Lower lobe of right lung (tissue), 2 donors: Measurements from ENCODE around the gene GRM7. TPM values are rescaled to one million over a fixed set of nuclear protein-coding genes. Genes with fewer than 3 reads are reported as not detected.

Experiments used
- ATAC-seq, 2 donors: fragments of 200-7000 bp; cut with Tn5 transposase; one replicate each; pipeline ENCODE4 v1.9.1; 2020 to 2022; ENCODE audit warnings: mild to moderate bottlenecking in 2 of 2, moderate library complexity in 2 of 2
- DNase-seq: peaks from one replicate; pipeline ENCODE4 v3.0.0-alpha.2; 2020
- H3K27ac ChIP-seq: fragments of 200-600 bp; one replicate; pipeline ENCODE4 v1.8.0; 2022
- H3K27me3 ChIP-seq: fragments of 200-600 bp; one replicate; pipeline ENCODE4 v1.8.0; 2022; ENCODE audit warnings: low read depth
- H3K36me3 ChIP-seq: fragments of 200-600 bp; one replicate; pipeline ENCODE4 v1.8.0; 2022; ENCODE audit warnings: mild to moderate bottlenecking
- H3K4me1 ChIP-seq: fragments of 200-600 bp; one replicate; pipeline ENCODE4 v1.8.0; 2022
- H3K4me3 ChIP-seq: fragments of 200-600 bp; one replicate; pipeline ENCODE4 v1.8.0; 2022; ENCODE audit warnings: mild to moderate bottlenecking
- H3K9me3 ChIP-seq: fragments of 200-600 bp; one replicate; pipeline ENCODE4 v1.8.0; 2022
- intact Hi-C: fragments of 100-400 bp; cut with DNase I; formaldehyde crosslinking; loops from one replicate; pipeline ENCODE4 v1.11.0; 2022
- total RNA-seq: library from RNA; stranded (reverse); fragmentation: NEBNext Ultra II Directional; extraction: Animal tissue kit (Norgen Biotek cat#: 25700); gene quantifications from one replicate; pipeline ENCODE4 v1.2.1, GENCODE V29; 2021
- TF ChIP-seq, protein P1 (sequence below): fragments of 200-600 bp; IDR thresholded peaks from one replicate; pipeline ENCODE4 v1.8.0; 2022; ENCODE audit warnings: antibody characterized with exemption, mild to moderate bottlenecking
- donor health status: DM: no; HTN: yes; CAD: no; lungs with severe emphysema.

Gene GRM7
- total RNA-seq, 1 donor from 2014 or later = 0.86 TPM

DNA sequence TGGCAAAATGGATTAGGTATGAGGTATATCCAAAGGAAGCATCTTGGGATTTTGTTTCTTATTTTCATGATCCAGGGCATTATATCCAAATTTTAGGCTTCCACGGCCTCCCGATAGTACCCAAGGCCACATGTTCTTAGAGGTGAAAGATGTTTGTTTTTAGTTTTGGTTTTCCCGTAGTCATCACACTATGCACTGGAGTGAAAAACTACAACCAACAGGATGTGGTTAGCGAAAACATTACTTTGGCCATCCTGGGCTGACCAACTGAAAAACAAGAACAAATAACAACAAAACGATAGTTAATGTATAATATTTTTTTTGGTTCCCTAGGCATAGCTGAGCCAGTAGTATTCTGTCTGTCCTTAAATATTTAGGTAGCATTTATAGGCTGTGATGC, 749.7 kb downstream of the GRM7 start:
- Histone ChIP-seq H3K4me1 (no peaks in the 10 kb centered on the region), H3K4me3 (no peak overlapping the region), H3K9me3 (no peaks in the 10 kb centered on the region), H3K27ac (no peak overlapping the region), H3K27me3 (no peaks in the 10 kb centered on the region), H3K36me3 (no peaks in the 10 kb centered on the region)
- intact Hi-C loops = no loop called here
- ATAC-seq (no peak), DNase-seq (no peak)
- TF ChIP-seq, protein P1, sequence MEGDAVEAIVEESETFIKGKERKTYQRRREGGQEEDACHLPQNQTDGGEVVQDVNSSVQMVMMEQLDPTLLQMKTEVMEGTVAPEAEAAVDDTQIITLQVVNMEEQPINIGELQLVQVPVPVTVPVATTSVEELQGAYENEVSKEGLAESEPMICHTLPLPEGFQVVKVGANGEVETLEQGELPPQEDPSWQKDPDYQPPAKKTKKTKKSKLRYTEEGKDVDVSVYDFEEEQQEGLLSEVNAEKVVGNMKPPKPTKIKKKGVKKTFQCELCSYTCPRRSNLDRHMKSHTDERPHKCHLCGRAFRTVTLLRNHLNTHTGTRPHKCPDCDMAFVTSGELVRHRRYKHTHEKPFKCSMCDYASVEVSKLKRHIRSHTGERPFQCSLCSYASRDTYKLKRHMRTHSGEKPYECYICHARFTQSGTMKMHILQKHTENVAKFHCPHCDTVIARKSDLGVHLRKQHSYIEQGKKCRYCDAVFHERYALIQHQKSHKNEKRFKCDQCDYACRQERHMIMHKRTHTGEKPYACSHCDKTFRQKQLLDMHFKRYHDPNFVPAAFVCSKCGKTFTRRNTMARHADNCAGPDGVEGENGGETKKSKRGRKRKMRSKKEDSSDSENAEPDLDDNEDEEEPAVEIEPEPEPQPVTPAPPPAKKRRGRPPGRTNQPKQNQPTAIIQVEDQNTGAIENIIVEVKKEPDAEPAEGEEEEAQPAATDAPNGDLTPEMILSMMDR = no peak

DNA sequence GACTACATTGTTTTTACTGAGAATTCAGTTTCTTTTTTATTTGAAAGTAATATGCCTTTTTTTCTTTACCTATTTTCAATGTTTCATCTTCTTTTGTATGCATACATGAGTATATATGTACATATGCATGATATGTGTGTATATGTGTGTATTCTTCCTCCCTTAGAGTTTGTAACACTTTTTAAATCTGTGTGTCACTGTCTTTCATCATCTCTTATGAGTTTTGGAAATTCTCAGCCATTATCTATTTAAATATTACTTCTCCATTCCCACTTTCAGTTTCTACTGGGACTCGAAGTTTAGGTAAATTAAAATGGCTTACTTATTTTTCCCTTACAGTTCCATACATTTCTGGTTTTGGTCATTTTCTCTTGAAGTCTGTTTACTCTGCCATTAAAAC, 754.1 kb downstream of the GRM7 start:
- no peaks in the 10 kb centered on the region for H3K27me3 ChIP-seq
- no peaks in the 10 kb centered on the region for H3K9me3 ChIP-seq
- TF ChIP-seq, protein P1 = no peak
- no peak overlapping the region for H3K4me3 ChIP-seq
- no peak for ATAC-seq
- no peak for DNase-seq
- no peaks in the 10 kb centered on the region for H3K36me3 ChIP-seq
- no peak overlapping the region for H3K27ac ChIP-seq
- intact Hi-C loops = no loop called here
- H3K4me1 ChIP-seq = no peaks in the 10 kb centered on the region

DNA sequence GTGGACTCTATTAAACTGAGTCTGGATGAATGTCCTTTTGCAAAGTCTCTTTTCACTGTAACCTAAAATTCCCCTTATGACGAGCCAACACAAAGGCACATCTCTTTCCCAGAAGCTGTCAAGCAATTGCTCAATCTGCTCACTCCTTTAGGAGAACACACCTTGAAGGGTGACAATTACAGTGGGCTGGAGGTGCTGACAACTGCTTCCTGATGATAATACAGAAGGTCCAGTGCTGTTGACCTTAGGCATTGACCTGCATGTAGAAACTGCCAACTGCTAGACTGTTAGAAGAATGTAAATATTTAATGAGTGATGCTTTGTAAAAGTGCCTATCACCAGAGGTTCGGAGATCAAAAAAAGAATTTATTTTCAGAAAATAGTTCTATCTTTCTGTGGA, 757.7 kb downstream of the GRM7 start:
- no peaks in the 10 kb centered on the region for H3K36me3 ChIP-seq
- no peak overlapping the region for H3K27ac ChIP-seq
- ATAC-seq = no peak
- H3K9me3 ChIP-seq = no peaks in the 10 kb centered on the region
- TF ChIP-seq, protein P1 = no peak
- H3K4me1 ChIP-seq = no peaks in the 10 kb centered on the region
- intact Hi-C loops = no loop called here
- no peak overlapping the region for H3K4me3 ChIP-seq
- no peak for DNase-seq
- H3K27me3 ChIP-seq = no peaks in the 10 kb centered on the region

DNA sequence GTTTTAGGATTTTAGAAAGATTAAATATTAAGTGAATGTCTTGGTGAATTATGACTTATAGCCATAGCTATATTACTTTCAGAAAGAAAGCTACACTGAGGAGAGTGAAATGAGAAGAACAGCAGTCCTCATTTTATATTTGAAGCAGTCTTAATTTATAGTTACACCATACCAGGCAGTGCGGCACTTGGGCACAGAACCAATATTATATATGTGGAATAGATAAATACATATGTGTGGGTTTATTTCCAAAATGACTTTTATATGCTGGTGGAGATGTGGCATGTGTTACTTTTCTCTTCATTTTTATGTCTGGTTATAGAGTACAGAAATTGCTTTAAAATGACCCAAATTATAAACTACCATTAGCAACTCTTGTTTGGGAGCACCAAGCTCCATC, 759.5 kb downstream of the GRM7 start:
- no peak for ATAC-seq

DNA sequence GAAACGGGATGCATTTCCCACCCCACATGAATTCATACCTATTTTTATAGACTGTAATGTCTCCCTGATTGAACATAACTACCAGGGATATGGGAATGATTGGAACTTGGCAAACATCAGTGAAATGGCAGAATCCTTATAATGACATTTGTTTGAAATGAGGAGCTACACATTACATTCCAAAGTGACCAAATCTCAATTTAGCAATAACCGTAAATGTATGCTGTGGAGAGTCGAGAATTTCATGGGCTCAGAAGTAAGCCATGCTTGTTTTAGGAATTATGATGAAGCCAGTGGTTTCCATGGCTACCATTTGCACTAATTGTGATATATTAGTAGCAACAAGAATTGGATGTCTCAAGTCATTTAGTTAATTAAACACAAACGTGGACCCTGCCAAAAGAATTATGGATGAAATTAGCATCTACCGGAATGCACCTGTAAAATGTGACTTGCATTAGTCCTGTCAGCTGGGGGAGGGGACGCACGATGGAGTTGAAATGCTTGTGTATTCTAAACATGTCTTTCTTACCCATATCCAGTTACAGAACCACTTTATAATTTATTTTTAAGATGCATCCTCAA, 760.2 kb downstream of the GRM7 start:
- H3K4me1 ChIP-seq = no peaks in the 10 kb centered on the region
- TF ChIP-seq, protein P1 = no peak
- H3K4me3 ChIP-seq = no peak overlapping the region
- H3K9me3 ChIP-seq = no peaks in the 10 kb centered on the region
- no peak for ATAC-seq
- DNase-seq = no peak
- no peak overlapping the region for H3K27ac ChIP-seq
- no peaks in the 10 kb centered on the region for H3K36me3 ChIP-seq
- intact Hi-C loops = no loop called here
- H3K27me3 ChIP-seq = no peaks in the 10 kb centered on the region

More for the DNA sequence above, 759.5 kb downstream of the GRM7 start:
- DNase-seq = no peak
- no peak overlapping the region for H3K4me3 ChIP-seq
- TF ChIP-seq, protein P1 = no peak
- H3K27me3 ChIP-seq = no peaks in the 10 kb centered on the region
- intact Hi-C loops = no loop called here
- H3K27ac ChIP-seq = no peak overlapping the region
- no peaks in the 10 kb centered on the region for H3K4me1 ChIP-seq
- no peaks in the 10 kb centered on the region for H3K36me3 ChIP-seq
- no peaks in the 10 kb centered on the region for H3K9me3 ChIP-seq
